Spleen (tissue), 11 donors: Measurements from ENCODE around the gene CLEC16A. TPM values are rescaled to one million over a fixed set of nuclear protein-coding genes. Genes with fewer than 3 reads are reported as not detected.
A peak's percentile ranks its signal among the peaks of the same experiment; 100 is the strongest.

Source experiments
- DNase-seq: peaks from one replicate; pipeline ENCODE4 v3.0.0-alpha.2; 2020
- H3K27ac ChIP-seq, 8 donors: fragments of 200-600 bp; sonication (generic) in 7 of 8; 1 replicate in 4 of 8; 2 replicates in 4 of 8; pipeline versions ENCODE4 v1.5.0 to v1.8.0; 2016 to 2021; ENCODE audit warnings: inconsistent platforms in 4 of 8, mild to moderate bottlenecking in 4 of 8, moderate library complexity in 1 of 8
- H3K27me3 ChIP-seq, 7 donors: fragments of 200-600 bp; sonication (generic) in 6 of 7; replicated peaks in 1 of 7; 1 replicate in 4 of 7; 2 replicates in 3 of 7; pipeline versions ENCODE4 v1.5.0 to v1.8.0; 2016 to 2021; ENCODE audit warnings: inconsistent platforms in 3 of 7, mild to moderate bottlenecking in 1 of 7
- H3K36me3 ChIP-seq, 6 donors: fragments of 200-600 bp; sonication (generic) in 5 of 6; 1 replicate in 4 of 6; 2 replicates in 2 of 6; pipeline versions ENCODE4 v1.5.0 to v1.8.0; 2016 to 2021; ENCODE audit warnings: inconsistent platforms in 2 of 6
- H3K4me1 ChIP-seq, 6 donors: fragments of 200-600 bp; sonication (generic) in 5 of 6; 1 replicate in 3 of 6; 2 replicates in 3 of 6; pipeline versions ENCODE4 v1.5.0 to v1.8.0; 2016 to 2021; ENCODE audit warnings: inconsistent platforms in 3 of 6
- H3K4me3 ChIP-seq, 8 donors: fragments of 200-600 bp; sonication (generic) in 7 of 8; 1 replicate in 4 of 8; 2 replicates in 4 of 8; pipeline versions ENCODE4 v1.5.0 to v1.8.0; 2016 to 2021; ENCODE audit warnings: inconsistent platforms in 4 of 8, mild to moderate bottlenecking in 4 of 8, moderate library complexity in 2 of 8
- H3K9me3 ChIP-seq, 8 donors: fragments of 200-600 bp; sonication (generic) in 7 of 8; 1 replicate in 4 of 8; 2 replicates in 4 of 8; pipeline versions ENCODE4 v1.5.0 to v1.8.0; 2016 to 2021; ENCODE audit warnings: inconsistent platforms in 4 of 8
- CTCF ChIP-seq, 11 experiments: fragments of 200-600 bp in 7 of 11; fragments of 450-650 bp in 4 of 11; sonication (generic) in 4 of 11; IDR thresholded peaks in 8 of 11; conservative IDR thresholded peaks in 3 of 11; 1 replicate in 7 of 11; 2 replicates in 4 of 11; pipeline versions ENCODE4 v1.4.0 to v1.8.0; 2016 to 2021; ENCODE audit warnings: antibody characterized with exemption in 11 of 11, inconsistent platforms in 4 of 11, mild to moderate bottlenecking in 1 of 11
- POLR2A ChIP-seq, 3 donors: fragments of 450-650 bp; IDR thresholded peaks; one replicate each; pipeline ENCODE4 v1.5.1; 2017; ENCODE audit warnings: antibody characterized with exemption in 3 of 3, mild to moderate bottlenecking in 1 of 3
- POLR2AphosphoS5 ChIP-seq, 3 donors: sonication (generic); formaldehyde crosslinking; IDR thresholded peaks; one replicate each; pipeline ENCODE4 v1.5.1; 2017; ENCODE audit warnings: antibody characterized with exemption in 3 of 3
- WGBS, 5 donors: extraction: QIAGEN DNeasy Blood & Tissue Kit in 3 of 5; methylation state at CpG; one replicate each; pipeline versions ENCODE4 v1.1.5 to v1.1.7; 2013 to 2018; 5-methylcytosine and 5-hydroxymethylcytosine counted together
- intact Hi-C: fragments of 100-400 bp; cut with DNase I; formaldehyde crosslinking; loops from one replicate; pipeline ENCODE4 v1.15.0; 2023; ENCODE audit warnings: low total_unique reads
- polyA plus RNA-seq, 3 donors: library from polyadenylated mRNA; stranded (reverse); fragments of 200-250 nt; gene quantifications; one replicate each; pipeline ENCODE4 v1.2.1, GENCODE V29; 2013
- total RNA-seq, 7 donors: library from RNA; depleted of rRNA in 3 of 7; stranded (reverse); fragments of >200 nt in 3 of 7; fragmentation: NEBNext Ultra II Directional in 4 of 7; extraction: Animal tissue kit (Norgen Biotek cat#: 25700) in 4 of 7; gene quantifications; one replicate each; pipeline versions ENCODE4 v1.1.0 to v1.2.1, GENCODE V29; 2016 to 2021
- donor health status: healthy with polysubstance abuse.
- donor health status: DM: no; HTN: no; CAD: no; lungs with moderate emphysema.
- donor health status: DM: no; HTN: no; CAD: no.
- donor health status: Bipolar disorder and iron deficiency.
- donor health status: healthy.
- donor health status: DM: no; HTN: no; CAD: no.
- donor health status: DM: yes; HTN: yes; CAD: no.

The CLEC16A gene
- total and polyA plus RNA-seq, 10 donors = 7.3 to 54.6 (median 35.1) TPM

- peaks cover 0 to 37% (median 0%) of the 10 kb centered on the region in 7 donors for H3K27me3 ChIP-seq
- intact Hi-C loops = no loop called here
- H3K27ac ChIP-seq = peak overlapping the region in 2 of 8 donors; percentile 39 to 40
- no peak for DNase-seq
- peaks cover 0 to 11% (median 6%) of the 10 kb centered on the region in 8 donors for H3K9me3 ChIP-seq
- no peaks in the 10 kb centered on the region for H3K36me3 ChIP-seq
- no peak overlapping the region for H3K4me3 ChIP-seq
- 64 to 81% (median 66%) methylated on average over 9 of the region's 9 CpGs for WGBS, 5 donors
- H3K4me1 ChIP-seq = peaks cover 6 to 62% (median 19%) of the 10 kb centered on the region in 6 donors
- no peak for TF ChIP-seq POLR2A (IDR thresholded peaks at IDR 0.05)
- no peak for TF ChIP-seq POLR2AphosphoS5 (IDR thresholded peaks at IDR 0.05)
- no peak for TF ChIP-seq CTCF (IDR thresholded peaks at IDR 0.05 in 8 of 11, conservative IDR thresholded peaks at IDR 0.05 in 3 of 11)
These were observed 264.7 kb downstream of the CLEC16A start for GRCh38 chr16:11208916-11209665.

GRCh38 chr16:11210260-11210659 lies 265.9 kb downstream of the CLEC16A start:
- Histone ChIP-seq H3K4me3 (no peak overlapping the region), H3K27me3 (peaks cover 0 to 37% (median 0%) of the 10 kb centered on the region in 7 donors), H3K4me1 (peaks cover 6 to 57% (median 18%) of the 10 kb centered on the region in 6 donors), H3K36me3 (no peaks in the 10 kb centered on the region), H3K9me3 (peaks cover 0 to 11% (median 6%) of the 10 kb centered on the region in 8 donors), H3K27ac (no peak overlapping the region)
- WGBS, 5 donors = 73 to 89% (median 78%) methylated on average over 10 to 11 of the region's 11 CpGs
- TF ChIP-seq CTCF (IDR thresholded peaks at IDR 0.05 in 8 of 11, conservative IDR thresholded peaks at IDR 0.05 in 3 of 11) (no peak), POLR2AphosphoS5 (IDR thresholded peaks at IDR 0.05) (no peak), POLR2A (IDR thresholded peaks at IDR 0.05) (no peak)
- intact Hi-C loops = no loop called here
- DNase-seq = no peak

- no peak for TF ChIP-seq CTCF (IDR thresholded peaks at IDR 0.05 in 8 of 11, conservative IDR thresholded peaks at IDR 0.05 in 3 of 11)
- TF ChIP-seq POLR2A (IDR thresholded peaks at IDR 0.05) = no peak
- TF ChIP-seq POLR2AphosphoS5 (IDR thresholded peaks at IDR 0.05) = no peak
- peaks cover 0 to 37% (median 0%) of the 10 kb centered on the region in 7 donors for H3K27me3 ChIP-seq
- peak; percentile 52 for DNase-seq
- H3K9me3 ChIP-seq = peaks cover 0 to 21% (median 14%) of the 10 kb centered on the region in 8 donors
- H3K36me3 ChIP-seq = no peaks in the 10 kb centered on the region
- 71 to 85% (median 79%) methylated on average over 16 of the region's 16 CpGs for WGBS, 5 donors
- H3K4me1 ChIP-seq = peaks cover 0 to 46% (median 8%) of the 10 kb centered on the region in 6 donors
- no peak overlapping the region for H3K27ac ChIP-seq
- H3K4me3 ChIP-seq = no peak overlapping the region
- intact Hi-C loops = no loop called here
These were observed 267.0 kb downstream of the CLEC16A start for GRCh38 chr16:11211061-11211976.
